Central memory CD4-positive, alpha-beta T cell (primary cell): ENCODE results near the gene DNAJB1.

Experiments
- DNase-seq: peaks from one replicate; pipeline ENCODE4 v3.0.0; 2022

Gene DNAJB1

GRCh38 chr19:14495672-14496028, 22.5 kb downstream of the DNAJB1 start:
- no peak for DNase-seq

GRCh38 chr19:14494910-14495671, 23.1 kb downstream of the DNAJB1 start:
- DNase-seq = no peak

GRCh38 chr19:14494411-14494810, 23.8 kb downstream of the DNAJB1 start:
- DNase-seq = no peak

- DNase-seq = no peak
Measured at GRCh38 chr19:14492756-14493337, 25.4 kb downstream of the DNAJB1 start.

GRCh38 chr19:14487370-14488125, 30.6 kb downstream of the DNAJB1 start:
- DNase-seq = no peak

GRCh38 chr19:14482172-14482941, 35.8 kb downstream of the DNAJB1 start:
- no peak for DNase-seq

GRCh38 chr19:14480700-14481079, 37.5 kb downstream of the DNAJB1 start:
- DNase-seq = no peak

- peak; percentile 57 for DNase-seq
Measured at GRCh38 chr19:14479975-14480699, 38.1 kb downstream of the DNAJB1 start.

- no peak for DNase-seq
Measured at GRCh38 chr19:14479309-14479974, 38.8 kb downstream of the DNAJB1 start.

- DNase-seq = no peak
Measured at GRCh38 chr19:14478113-14478545, 40.1 kb downstream of the DNAJB1 start.

- no peak for DNase-seq
Measured at GRCh38 chr19:14477418-14478112, 40.6 kb downstream of the DNAJB1 start.

GRCh38 chr19:14476673-14477401, 41.4 kb downstream of the DNAJB1 start:
- DNase-seq = peak; percentile 40

GRCh38 chr19:14476327-14476672, 41.9 kb downstream of the DNAJB1 start:
- DNase-seq = no peak

GRCh38 chr19:14475251-14476073, 42.7 kb downstream of the DNAJB1 start, which contains the start of gene PTGER1:
PTGER1 (minus strand) TSS chr19:14475354; CDS start chr19:14474320, 1,034 bp downstream.
- DNase-seq = no peak

GRCh38 chr19:14474827-14475226, 43.4 kb downstream of the DNAJB1 start:
- DNase-seq = no peak

- DNase-seq = no peak
Measured at GRCh38 chr19:14473978-14474578, 44.1 kb downstream of the DNAJB1 start.

GRCh38 chr19:14473073-14473977, 44.9 kb downstream of the DNAJB1 start:
- no peak for DNase-seq
